Measurements from ENCODE around the gene NAXE. TPM values are rescaled to one million over a fixed set of nuclear protein-coding genes. Genes with fewer than 3 reads are reported as not detected.
"Not testable (repeated sequence)": the region's sequence is repeated elsewhere in the genome, so short reads cannot be mapped to it uniquely, and the experiment has no call there.

The NAXE gene
- total RNA-seq, 1 experiment from 2014 or later = 30.1 TPM

DNA sequence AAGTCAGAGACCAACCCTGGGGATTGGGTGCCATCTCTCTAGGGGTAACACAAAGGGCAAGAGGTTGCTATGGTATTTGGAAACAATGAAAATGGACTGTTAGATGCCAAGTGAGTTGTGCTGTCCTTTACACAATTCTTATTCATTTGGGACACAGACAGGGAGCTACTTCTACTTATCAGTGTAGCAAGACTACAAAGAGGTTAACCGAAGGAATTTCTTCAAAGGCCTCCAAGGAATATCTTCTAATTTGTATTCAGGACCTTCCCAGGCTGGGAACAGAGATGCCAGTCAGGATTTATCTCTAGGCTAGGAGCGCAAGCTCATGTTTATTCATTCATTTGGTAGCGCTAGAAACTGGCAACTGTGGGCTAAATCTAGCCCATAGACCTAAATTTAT is 2.6 kb downstream of the NAXE start:
- H3K4me3 ChIP-seq = no peak overlapping the region
- H3K36me3 ChIP-seq = peaks cover 29% of the 10 kb centered on the region
- no peaks in the 10 kb centered on the region for H3K27me3 ChIP-seq
- DNase-seq = no peak
- H3K9me3 ChIP-seq (replicated peaks) = no peaks in the 10 kb centered on the region
- no peak overlapping the region for H3K27ac ChIP-seq
- peaks cover 4% of the 10 kb centered on the region; the same call in 1 of the 2 replicates for H3K4me1 ChIP-seq

DNA sequence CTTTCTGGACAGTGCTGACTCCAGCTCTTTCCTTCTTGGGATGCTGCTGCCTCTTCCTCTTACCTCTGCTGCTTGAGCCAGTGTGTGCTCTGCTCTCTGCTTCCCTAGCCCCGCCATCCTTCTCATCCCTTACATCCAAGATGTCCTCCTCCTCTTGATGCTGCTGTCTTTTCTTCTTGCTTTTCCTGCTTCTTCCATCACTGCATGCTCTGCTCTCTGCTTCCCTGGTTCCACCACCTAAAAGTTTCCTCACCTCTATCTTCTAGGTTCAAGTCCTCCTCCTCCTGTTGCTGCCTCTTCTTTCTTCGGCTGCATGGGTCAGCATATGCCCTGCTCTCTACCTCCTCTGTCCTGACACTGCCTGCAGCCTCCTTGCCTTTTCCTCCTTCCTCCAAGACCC is 3.4 kb downstream of the NAXE start:
- H3K4me1 ChIP-seq = peaks cover 4% of the 10 kb centered on the region; the same call in 1 of the 2 replicates
- DNase-seq = no peak
- no peak overlapping the region for H3K4me3 ChIP-seq
- H3K27me3 ChIP-seq = no peaks in the 10 kb centered on the region
- H3K36me3 ChIP-seq = peaks cover 29% of the 10 kb centered on the region
- no peak overlapping the region for H3K27ac ChIP-seq
- H3K9me3 ChIP-seq (replicated peaks) = no peaks in the 10 kb centered on the region

DNA sequence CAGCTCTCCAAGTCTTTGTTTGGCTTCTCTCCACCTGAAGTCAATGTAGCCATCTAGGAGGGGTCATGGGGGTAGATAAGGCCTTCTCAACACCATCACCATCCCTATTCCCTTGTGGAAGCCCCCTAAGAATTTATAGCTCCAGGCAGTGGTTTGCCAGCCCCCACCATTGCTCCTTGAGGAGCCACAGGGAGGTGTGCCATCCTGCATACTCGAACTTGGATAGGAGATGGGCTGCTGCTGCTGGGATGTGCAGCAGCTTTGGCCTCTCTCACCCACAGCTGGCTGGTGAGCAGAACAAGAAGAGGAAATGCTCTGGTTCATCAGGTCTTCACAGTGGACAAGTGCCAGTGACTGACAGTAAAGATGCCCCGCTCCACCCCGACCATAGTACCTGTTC is 4.8 kb downstream of the NAXE start:
- no peak overlapping the region for H3K27ac ChIP-seq
- no peaks in the 10 kb centered on the region for H3K27me3 ChIP-seq
- no peak overlapping the region for H3K4me3 ChIP-seq
- no peaks in the 10 kb centered on the region for H3K9me3 ChIP-seq (replicated peaks)
- H3K4me1 ChIP-seq = peaks cover 4% of the 10 kb centered on the region; the same call in 1 of the 2 replicates
- peaks cover 29% of the 10 kb centered on the region for H3K36me3 ChIP-seq
- DNase-seq = no peak

DNA sequence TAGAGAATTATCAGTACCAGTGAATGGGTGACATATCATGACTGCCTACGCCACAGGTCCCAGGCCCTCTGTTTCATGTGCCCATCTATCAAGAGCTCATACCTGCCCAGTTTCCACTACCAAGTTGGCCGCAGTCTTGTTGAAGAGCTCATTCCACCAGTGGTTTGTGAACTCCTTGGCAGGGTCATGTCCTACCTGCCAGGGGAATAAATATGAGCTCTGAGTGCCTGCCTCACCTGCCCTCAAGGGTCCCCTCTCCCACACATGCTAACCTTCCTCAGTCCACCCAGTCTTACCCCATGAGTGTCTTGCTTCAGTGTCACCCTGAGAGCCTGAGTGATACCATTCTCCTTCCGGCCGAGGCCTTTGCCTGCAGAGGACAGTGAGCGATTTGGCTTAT is 6.5 kb downstream of the NAXE start:
- H3K4me1 ChIP-seq = no peaks in the 10 kb centered on the region; the same call in 1 of the 2 replicates

DNA sequence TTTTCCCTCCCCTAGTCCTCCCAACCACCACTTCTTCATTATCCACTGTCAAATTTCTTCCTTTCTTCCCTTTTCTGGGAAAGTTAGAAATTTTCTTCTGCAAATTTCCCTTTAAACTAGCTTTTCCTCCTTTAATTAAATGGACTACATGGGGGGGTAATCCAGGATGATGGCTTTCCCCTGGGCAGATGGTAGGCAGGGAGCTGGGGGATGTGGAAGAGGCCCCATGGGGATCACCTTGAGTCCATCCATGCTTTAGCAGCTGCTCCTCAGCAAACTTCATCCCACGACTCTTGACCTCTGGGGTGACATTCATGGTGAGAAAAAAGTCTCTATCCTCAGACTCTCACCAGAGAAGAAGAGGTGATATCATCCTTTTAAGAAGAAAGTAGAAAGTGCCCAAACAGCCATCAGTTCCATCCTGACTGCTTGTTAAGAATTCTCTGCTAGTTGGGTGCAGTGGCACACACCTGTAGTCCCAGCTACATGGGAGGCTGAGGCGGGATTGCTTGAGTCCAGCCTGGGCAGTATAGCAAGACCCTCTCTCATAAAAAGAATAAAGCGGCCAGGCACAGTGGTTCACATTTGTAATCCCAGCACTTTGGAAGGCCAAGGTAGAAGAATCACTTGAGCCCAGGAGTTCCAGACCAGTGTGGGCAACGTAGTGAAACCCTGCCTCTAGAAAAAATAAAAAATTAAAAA is 7.3 kb downstream of the NAXE start:
- H3K4me3 ChIP-seq = no peak overlapping the region
- no peaks in the 10 kb centered on the region for H3K27me3 ChIP-seq
- peaks cover 25% of the 10 kb centered on the region for H3K36me3 ChIP-seq
- H3K9me3 ChIP-seq (replicated peaks) = no peaks in the 10 kb centered on the region
- H3K27ac ChIP-seq = no peak overlapping the region
- no peaks in the 10 kb centered on the region; the same call in 1 of the 2 replicates for H3K4me1 ChIP-seq
- no peak for DNase-seq

More for the DNA sequence above, 6.5 kb downstream of the NAXE start:
- Histone ChIP-seq H3K27ac (no peak overlapping the region), H3K27me3 (no peaks in the 10 kb centered on the region), H3K4me3 (no peak overlapping the region), H3K9me3 (replicated peaks) (no peaks in the 10 kb centered on the region), H3K36me3 (peaks cover 25% of the 10 kb centered on the region)
- no peak for DNase-seq

DNA sequence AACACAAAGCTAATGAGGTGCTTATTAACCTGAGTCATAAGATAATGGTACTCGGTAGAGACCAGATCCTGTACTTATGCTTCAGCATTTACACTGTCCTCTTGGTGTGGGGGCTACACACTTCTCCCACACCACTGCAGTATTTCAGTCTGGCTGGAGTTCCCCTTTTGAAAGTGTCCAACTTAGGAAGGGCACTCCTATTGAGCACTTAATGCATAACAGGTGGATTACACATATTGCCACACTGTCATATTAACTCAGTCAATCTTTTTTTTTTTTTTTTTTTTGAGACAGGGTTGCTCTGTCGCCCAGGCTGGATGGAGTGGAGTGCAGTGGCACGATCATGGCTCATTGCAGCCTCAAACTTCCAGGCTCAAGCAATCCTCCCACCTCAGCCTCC is 8.2 kb downstream of the NAXE start:
- no peak overlapping the region for H3K4me3 ChIP-seq
- H3K27ac ChIP-seq = no peak overlapping the region
- peaks cover 25% of the 10 kb centered on the region; the same call in 1 of the 2 replicates for H3K36me3 ChIP-seq
- H3K4me1 ChIP-seq = no peaks in the 10 kb centered on the region; the same call in 1 of the 2 replicates
- no peak for DNase-seq
- H3K27me3 ChIP-seq = no peaks in the 10 kb centered on the region
- no peaks in the 10 kb centered on the region for H3K9me3 ChIP-seq (replicated peaks)

DNA sequence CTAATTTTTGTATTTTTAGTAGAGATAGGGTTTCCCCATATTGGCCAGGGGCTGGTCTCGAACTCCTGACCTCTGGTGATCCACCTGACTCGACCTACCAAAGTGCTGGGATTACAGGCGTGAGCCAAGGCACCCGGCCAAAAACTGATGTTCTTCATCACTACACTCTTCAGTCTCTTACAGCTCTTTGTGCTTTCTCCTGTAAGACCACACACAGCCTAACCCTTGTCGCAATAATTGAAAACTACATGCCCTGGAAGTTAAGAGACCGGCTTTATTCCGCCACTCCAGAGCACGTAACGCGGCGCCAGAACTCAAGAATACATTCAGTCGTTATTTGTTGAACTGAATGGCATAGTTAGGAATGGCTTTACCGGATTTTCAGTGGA is 9.2 kb downstream of the NAXE start:
- Histone ChIP-seq H3K9me3 (replicated peaks) (no peaks in the 10 kb centered on the region), H3K27me3 (no peaks in the 10 kb centered on the region), H3K4me1 (no peaks in the 10 kb centered on the region; the same call in 1 of the 2 replicates), H3K36me3 (peaks cover 25% of the 10 kb centered on the region; the same call in 1 of the 2 replicates), H3K4me3 (peak overlapping the region; percentile 65), H3K27ac (peak overlapping the region; percentile 51)
- peak in 1 of 2 experiments; percentile 34 for DNase-seq

DNA sequence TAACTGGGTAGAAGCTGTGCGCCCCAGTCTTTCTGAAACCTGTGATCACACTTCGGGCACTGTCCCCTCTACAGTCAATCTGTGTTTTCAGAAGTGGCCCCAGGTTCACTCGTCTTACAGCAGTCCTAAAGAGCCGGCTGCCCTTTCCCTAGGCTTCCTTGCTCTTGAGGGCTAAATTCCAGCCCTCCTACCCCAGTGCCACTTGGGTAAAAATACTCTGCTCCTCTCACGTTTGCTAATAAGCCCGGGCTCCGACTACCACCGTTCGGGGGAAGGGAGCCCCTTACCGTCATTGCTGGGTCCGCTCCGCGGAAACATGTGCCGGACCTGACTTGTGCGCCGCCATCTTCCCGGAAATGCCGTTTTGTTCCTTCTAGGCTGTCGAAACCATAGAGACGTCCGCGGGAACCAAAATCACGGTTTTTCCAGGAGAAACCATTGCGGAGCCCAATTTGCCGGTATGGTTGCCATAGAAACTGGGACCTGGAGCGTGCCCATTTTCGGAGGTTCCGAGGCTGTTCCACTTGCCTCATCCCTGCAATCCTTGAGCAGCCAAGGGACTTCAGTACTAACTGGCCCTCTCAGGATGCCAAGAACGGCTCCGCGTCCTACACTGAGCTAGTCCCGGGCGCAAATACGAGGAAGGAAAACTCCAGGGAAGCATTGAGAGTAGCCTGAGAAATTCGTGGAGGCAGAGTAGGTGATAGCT is 9.7 kb downstream of the NAXE start, which contains the start of gene GPATCH4:
Gene GPATCH4, minus strand, starts transcription at position 358 of the 709 bp plus-strand sequence.
- DNase-seq = peak; percentile 83 to 87
- Histone ChIP-seq H3K4me3 (peak within 1 kb of the TSS; percentile 65), H3K27ac (peak within 1 kb of the TSS; percentile 51), H3K36me3 (peaks cover 21% of the 10 kb centered on the region; the same call in 1 of the 2 replicates), H3K4me1 (no peaks in the 10 kb centered on the region; the same call in 1 of the 2 replicates), H3K27me3 (no peaks in the 10 kb centered on the region), H3K9me3 (replicated peaks) (no peaks in the 10 kb centered on the region)

DNA sequence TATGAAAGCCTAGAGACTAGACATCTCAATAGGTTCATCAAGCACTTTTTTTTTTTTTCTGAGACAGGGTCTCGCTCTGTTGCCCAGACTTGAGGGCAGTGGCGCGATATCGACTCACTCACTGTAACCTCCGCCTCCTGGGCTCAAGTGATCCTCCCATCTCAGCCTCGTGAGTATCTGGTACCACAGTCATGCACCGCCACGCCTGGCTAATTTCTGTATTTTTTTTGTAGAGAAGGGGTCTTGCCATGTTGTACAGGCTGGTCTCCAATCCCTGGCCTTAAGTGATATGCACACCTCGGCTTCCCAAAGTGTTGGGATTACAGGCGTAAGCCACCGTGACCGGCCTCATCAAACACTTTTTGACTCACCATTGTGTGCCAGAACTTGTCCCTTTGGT is 10.3 kb downstream of the NAXE start:
- H3K9me3 ChIP-seq (replicated peaks) = no peaks in the 10 kb centered on the region
- peak overlapping the region; percentile 65 for H3K4me3 ChIP-seq
- no peaks in the 10 kb centered on the region for H3K27me3 ChIP-seq
- H3K36me3 ChIP-seq = peaks cover 16% of the 10 kb centered on the region; the same call in 1 of the 2 replicates
- no peaks in the 10 kb centered on the region; the same call in 1 of the 2 replicates for H3K4me1 ChIP-seq
- peak in 1 of 2 experiments; percentile 43 for DNase-seq
- peak overlapping the region; percentile 51 for H3K27ac ChIP-seq

DNA sequence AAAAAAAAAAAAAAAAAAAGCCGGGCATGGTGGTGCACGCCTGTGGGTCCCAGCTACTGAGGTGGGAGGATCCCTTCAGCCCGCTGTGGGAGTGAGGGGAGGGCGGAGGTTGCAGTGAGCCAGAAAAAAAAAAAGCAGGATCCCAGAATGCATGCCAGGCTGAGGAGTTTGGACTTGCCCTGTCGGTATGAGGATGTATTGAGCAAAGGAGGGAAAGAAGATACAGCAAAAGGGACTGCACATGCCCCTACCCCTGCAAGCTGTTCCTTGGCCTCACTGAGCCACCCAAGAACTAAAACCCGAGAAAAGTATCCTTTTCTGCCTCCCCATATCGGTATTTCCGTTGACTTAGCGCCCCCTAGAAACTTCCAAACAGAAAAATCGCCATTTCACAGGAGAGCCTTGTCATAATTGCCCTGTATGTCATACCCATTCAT is 11.0 kb downstream of the NAXE start:
- Histone ChIP-seq H3K9me3 (replicated peaks) (no peaks in the 10 kb centered on the region), H3K27ac (no peak overlapping the region), H3K4me3 (no peak overlapping the region), H3K27me3 (no peaks in the 10 kb centered on the region), H3K36me3 (peaks cover 11% of the 10 kb centered on the region; the same call in 1 of the 2 replicates), H3K4me1 (no peaks in the 10 kb centered on the region; the same call in none of the 2 replicates)
- DNase-seq = peak in 1 of 2 experiments; percentile 42

DNA sequence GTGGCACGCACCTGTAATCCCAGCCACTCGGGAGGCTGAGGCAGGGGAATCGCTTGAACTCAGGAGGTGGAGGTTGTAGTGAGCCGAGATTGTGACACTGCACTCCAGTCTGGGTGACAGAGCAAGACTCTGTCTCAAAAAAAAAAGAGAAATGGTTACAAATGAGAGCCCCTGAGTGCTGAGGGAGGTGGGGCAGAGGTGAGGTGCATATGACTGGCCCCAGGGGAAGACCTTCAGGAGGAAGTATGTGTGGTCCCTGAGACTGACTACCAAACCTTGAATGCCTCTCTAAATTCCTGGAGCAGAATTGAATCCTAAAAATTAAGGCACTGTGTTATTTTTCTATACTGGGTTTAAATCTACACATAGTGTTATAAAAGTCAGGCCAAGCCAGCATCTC is 15.8 kb downstream of the NAXE start:
- H3K27me3 ChIP-seq; H3K4me3 ChIP-seq; DNase-seq; H3K27ac ChIP-seq; H3K36me3 ChIP-seq; H3K9me3 ChIP-seq (replicated peaks); H3K4me1 ChIP-seq: not testable (repeated sequence)

DNA sequence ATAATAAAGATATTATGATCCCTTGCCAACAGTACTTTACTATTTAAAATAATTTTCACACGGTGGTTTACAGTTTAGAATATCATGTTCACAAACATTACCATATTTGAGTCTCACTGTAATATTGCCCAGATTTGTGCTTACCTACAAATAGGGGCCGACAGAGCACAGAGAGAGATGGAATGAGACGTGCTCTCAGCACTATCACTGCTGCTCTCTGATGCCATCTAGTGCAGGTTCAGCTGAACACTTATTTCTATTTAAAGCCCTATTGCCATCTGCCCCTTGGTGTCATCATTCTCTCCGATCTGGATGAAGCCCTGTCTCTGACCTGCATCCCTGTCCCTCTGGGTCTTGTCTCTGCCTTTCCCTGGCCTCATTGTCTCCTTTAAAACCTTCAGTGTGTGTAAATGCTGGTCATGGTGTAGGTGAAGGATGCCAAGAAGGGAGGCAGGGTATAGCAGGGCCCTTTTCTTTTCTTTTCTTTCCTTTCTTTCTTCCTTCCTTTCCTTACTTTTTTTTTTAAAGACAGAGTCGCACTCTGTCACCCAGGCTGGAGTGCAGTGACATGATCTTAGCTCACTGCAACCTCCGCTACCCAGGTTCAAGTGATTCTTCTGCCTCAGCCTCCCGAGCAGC is 16.6 kb downstream of the NAXE start:
- Histone ChIP-seq H3K9me3 (replicated peaks) (no peaks in the 10 kb centered on the region), H3K27ac (no peak overlapping the region), H3K4me3 (no peak overlapping the region), H3K36me3 (no peaks in the 10 kb centered on the region), H3K27me3 (no peaks in the 10 kb centered on the region), H3K4me1 (no peaks in the 10 kb centered on the region; the same call in none of the 2 replicates)
- peak; percentile 47 to 78 for DNase-seq

DNA sequence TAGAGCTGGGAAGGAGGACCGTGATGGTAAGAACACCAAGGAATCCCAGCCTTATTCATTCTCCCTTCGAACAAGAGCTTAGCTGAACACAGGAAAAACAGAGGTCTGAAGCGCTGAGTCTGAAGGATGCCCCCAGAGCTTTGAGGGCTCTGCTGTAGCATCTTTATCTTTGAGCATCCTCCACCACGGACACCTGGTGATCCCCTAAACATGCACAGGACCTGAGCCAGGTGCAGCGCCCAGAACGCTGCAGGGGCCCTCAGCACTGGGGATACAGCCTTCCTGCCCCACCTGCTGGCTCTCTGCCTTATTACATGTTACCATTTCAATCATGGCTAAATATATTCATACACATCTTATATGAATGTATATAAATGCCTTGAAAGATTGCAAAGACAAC is 17.4 kb downstream of the NAXE start:
- Histone ChIP-seq H3K27me3 (no peaks in the 10 kb centered on the region), H3K9me3 (replicated peaks) (no peaks in the 10 kb centered on the region), H3K27ac (no peak overlapping the region), H3K36me3 (no peaks in the 10 kb centered on the region), H3K4me3 (no peak overlapping the region), H3K4me1 (no peaks in the 10 kb centered on the region; the same call in 1 of the 2 replicates)
- DNase-seq = peak in 1 of 2 experiments; percentile 49

DNA sequence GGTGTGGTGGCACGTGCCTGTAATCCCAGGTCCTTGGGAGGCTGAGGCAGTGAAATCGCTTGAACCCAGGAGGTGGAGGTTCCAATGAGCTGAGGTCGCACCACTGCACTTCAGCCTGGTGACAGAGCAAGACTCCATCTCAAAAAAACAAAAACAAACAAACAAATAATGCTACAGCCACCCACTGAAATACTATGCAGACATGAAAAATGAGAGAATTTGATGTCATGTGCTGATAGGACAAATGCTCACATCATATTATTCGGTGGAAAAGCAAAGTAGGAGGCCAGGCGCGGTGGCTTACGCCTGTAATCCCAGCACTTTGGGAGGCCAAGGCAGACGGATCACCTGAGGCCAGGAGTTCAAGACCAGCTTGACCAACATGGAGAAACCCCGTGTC is 18.5 kb downstream of the NAXE start:
- H3K36me3 ChIP-seq; H3K27ac ChIP-seq; H3K4me1 ChIP-seq; DNase-seq; H3K4me3 ChIP-seq; H3K9me3 ChIP-seq (replicated peaks); H3K27me3 ChIP-seq: not testable (repeated sequence)

DNA sequence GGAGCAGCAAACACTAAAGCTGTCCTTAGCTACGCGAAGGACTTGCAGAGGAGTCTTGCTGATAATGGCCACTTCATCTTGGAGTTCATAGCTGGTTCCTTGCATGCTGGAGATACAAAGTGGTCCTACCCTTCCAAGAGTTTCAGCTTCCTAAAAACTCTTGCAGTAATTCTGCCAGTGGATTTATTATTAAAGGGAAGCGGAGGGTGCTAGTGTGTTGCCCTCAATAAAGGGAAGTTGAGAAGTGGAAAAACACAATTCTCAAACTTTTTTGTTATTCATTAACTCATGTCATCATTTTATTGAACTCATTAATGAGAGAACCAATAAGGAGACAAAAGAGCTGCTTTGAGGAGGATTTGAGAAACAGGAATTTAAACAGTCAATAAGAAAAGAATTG is 21.1 kb downstream of the NAXE start:
- Histone ChIP-seq H3K27me3 (no peaks in the 10 kb centered on the region), H3K9me3 (replicated peaks) (no peaks in the 10 kb centered on the region), H3K36me3 (no peaks in the 10 kb centered on the region), H3K27ac (no peak overlapping the region), H3K4me1 (peaks cover 13% of the 10 kb centered on the region), H3K4me3 (no peak overlapping the region)
- DNase-seq = no peak
